ENCODE data around the gene SRGAP1.
A peak's percentile ranks its signal among the peaks of the same experiment; 100 is the strongest.
"Not testable (repeated sequence)": the region's sequence is repeated elsewhere in the genome, so short reads cannot be mapped to it uniquely, and the experiment has no call there.

The SRGAP1 gene

GRCh38 chr12:64166606-64167005 is 322.1 kb downstream of the SRGAP1 start:
- not testable (repeated sequence) for DNase-seq (ENCODE audit: low read depth in 2 of 2)

GRCh38 chr12:64167041-64167440 is 322.5 kb downstream of the SRGAP1 start:
- not testable (repeated sequence) for DNase-seq (ENCODE audit: low read depth in 2 of 2)

DNA sequence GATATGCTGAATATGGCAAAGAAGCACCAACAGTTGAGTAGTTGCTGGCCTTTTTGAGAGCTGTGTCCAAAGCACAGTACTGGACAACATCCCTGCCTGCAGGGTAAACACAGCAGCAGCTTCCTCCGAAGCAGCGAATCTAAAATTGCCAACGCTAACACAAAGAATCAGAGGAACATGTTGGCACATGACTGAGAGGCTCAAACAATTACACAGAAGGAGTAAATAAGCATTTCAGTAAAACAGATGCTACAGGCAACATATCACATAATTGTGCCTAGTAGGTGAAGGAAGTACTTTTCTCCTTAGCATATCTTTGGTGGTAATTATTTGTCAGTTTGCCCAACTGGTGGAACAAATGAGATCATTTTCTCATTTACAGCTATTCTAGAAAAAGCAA is 325.5 kb downstream of the SRGAP1 start:
- DNase-seq (ENCODE audit: low read depth in 2 of 2): no peak

GRCh38 chr12:64170730-64171129 is 326.2 kb downstream of the SRGAP1 start:
- DNase-seq (ENCODE audit: low read depth in 2 of 2): no peak

GRCh38 chr12:64171715-64172114 is 327.2 kb downstream of the SRGAP1 start:
- DNase-seq (ENCODE audit: low read depth in 2 of 2): no peak

GRCh38 chr12:64172143-64172970 is 327.9 kb downstream of the SRGAP1 start:
- DNase-seq (ENCODE audit: low read depth in 2 of 2): no peak

DNA sequence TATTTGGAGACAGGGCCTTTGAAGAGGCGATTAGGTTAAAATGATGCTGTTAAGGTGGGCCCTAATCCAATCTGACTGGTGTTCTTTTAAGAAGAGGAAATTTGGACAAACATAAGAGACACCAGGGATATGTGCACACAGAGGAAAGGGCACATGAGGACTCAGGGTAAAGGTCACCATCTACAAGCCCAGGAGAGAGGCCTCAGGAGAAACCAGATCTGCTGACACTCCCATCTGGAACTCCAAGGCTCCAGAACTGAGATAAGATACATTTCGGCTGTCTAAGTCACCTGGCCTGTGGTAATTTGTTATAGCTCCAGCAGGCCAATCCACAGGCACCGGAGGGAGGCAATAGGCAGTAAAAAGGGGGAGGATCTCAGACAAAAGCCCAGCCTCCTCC is 329.0 kb downstream of the SRGAP1 start:
- no peak for DNase-seq (ENCODE audit: low read depth in 2 of 2)

GRCh38 chr12:64175254-64175945 is 330.9 kb downstream of the SRGAP1 start:
- no peak for DNase-seq (ENCODE audit: low read depth in 2 of 2)

DNA sequence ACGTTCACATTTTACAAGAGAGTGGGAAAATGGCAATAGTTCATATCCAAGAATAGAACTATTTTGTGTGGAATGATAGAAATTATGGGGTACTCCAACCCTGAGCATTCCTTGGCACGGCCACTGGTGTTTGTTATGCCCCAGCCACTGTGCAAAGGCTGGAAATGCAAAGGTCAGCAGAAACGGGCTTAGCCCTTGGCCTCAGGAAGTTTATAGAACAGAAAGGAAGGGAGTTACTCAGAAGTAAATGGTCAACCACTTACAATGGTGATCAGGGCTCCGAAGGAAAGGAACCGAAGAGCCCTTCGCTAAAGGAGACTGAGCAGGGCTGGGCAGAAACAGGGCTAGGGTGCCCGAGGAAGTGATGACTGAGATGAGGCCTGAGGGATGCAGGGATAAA is 332.5 kb downstream of the SRGAP1 start:
- DNase-seq (ENCODE audit: low read depth in 2 of 2): no peak

- no peak for DNase-seq (ENCODE audit: low read depth in 2 of 2)
These were observed 333.6 kb downstream of the SRGAP1 start for GRCh38 chr12:64178122-64178521.

DNA sequence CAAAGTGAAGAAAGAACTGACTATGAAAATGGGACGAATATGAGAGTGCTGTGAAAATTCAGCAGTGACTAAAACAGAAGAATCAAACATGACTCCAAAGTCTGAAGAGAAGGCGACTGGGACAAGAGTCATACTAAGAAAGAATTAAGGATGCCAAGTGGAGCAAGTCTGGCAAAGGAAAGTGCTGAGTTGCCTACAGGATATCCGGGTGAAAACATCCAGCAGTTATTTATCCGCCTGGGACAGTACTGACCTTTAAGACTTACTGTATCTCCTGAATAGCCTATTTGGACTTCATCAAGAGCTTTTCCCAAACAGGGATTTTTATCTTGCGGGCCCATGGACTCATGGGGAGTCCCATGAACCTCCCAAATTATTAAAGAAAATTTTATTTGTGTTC is 336.5 kb downstream of the SRGAP1 start:
- DNase-seq (ENCODE audit: low read depth in 2 of 2): no peak

DNA sequence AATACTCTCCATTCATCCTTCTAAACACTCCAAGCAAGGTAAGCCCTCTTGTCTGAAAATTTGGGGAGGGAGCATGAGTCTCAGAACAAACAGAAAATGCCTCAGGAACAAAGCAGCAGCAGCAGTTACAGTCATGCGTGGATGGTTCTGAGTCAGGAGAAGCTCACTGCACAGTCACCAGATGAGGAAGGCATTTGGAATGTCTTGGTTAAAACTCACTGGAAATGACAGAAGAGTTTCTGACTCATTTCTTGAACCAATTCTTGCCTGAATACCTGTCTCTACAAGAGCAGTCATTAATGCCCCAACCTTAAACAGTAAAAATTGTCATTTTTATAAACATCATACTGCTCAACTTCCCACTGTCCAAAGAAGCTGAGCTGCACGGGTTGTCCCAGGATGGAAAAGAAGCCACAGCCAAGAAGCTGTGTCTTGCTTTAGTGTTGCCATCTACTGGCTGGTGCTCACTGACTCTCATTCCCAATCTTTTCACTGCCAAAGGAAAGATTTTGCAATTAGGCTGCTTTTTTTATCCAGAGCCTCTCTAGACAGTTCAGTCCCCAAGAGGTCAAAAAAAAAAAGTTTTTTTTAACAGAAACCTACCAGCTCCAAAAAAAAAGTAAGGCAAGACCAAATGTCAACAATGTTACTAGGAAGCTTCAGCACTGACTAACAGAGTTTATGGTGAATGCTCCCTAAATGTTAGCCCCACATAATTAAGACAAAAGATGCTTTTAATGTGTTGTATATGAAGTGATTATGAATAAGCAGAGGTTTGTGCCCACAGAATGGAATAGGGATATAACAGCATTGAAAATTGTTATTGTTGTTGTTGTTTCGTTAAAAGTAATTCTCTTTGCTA is 337.2 kb downstream of the SRGAP1 start:
- peak in 1 of 2 donors; percentile 0 for DNase-seq (ENCODE audit: low read depth in 2 of 2)

DNA sequence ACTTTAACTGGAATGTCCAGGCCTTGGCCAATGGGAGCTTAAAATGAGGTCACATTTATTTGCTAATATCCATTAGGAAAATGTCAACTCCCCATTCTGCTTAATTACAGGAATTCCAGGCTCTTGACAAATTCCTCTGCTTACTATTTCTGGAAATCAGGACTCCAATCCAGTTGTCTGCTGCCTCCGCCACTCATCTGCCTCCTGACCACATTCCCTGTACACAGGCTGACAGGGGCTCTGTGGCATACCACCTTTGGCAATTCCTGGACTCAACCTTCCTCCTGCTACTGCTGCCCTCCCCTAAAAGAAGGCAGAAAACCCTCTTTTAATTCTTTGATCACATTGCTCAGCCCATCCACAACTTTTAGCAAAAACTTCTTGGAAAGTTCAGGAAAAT is 339.7 kb downstream of the SRGAP1 start:
- DNase-seq (ENCODE audit: low read depth in 2 of 2): no peak

- peak in 1 of 2 donors; percentile 7 for DNase-seq (ENCODE audit: low read depth in 2 of 2)
These were observed 342.3 kb downstream of the SRGAP1 start for GRCh38 chr12:64186789-64187188.

- no peak for DNase-seq (ENCODE audit: low read depth in 2 of 2)
These were observed 342.9 kb downstream of the SRGAP1 start for GRCh38 chr12:64187370-64187769.

- DNase-seq (ENCODE audit: low read depth in 2 of 2): no peak
These were observed 343.3 kb downstream of the SRGAP1 start for GRCh38 chr12:64187794-64188193.

DNA sequence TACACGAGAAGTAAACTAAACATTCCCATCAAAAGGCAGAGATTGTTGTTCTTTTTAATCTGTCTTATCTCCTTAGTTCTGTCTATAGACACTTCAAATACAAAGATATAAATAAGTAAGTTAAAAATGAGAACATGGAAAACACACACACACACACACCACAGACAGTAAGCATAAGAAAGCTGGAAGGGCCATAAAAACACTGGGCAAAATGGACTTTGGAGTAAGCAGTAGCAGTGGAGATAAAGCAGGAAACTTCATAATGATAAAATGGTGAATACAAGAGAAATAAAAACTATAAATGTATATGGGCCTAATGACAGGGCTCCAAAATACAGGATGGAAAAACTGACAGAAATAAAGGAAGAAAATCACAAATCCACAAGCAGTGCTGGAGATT is 345.0 kb downstream of the SRGAP1 start:
- DNase-seq (ENCODE audit: low read depth in 2 of 2): no peak

DNA sequence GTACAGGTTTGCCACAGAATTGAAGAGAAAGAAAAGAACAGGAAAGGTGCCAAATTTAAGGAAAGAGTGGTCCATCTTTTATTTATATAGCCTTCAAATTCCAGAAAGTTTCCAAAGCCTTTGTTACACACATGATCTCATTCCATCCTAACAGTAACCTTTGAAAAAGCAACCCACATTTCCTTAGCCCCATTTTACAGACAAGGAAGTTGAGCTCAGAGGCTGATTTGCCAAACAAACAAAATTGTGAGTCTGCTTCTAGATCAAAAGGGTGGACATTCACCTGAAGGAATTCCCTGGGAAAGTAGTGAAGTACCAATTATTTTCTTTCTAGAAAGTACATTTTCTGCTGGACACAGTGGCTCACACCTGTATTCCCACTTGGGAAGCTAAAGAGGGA is 345.6 kb downstream of the SRGAP1 start:
- no peak for DNase-seq (ENCODE audit: low read depth in 2 of 2)

DNA sequence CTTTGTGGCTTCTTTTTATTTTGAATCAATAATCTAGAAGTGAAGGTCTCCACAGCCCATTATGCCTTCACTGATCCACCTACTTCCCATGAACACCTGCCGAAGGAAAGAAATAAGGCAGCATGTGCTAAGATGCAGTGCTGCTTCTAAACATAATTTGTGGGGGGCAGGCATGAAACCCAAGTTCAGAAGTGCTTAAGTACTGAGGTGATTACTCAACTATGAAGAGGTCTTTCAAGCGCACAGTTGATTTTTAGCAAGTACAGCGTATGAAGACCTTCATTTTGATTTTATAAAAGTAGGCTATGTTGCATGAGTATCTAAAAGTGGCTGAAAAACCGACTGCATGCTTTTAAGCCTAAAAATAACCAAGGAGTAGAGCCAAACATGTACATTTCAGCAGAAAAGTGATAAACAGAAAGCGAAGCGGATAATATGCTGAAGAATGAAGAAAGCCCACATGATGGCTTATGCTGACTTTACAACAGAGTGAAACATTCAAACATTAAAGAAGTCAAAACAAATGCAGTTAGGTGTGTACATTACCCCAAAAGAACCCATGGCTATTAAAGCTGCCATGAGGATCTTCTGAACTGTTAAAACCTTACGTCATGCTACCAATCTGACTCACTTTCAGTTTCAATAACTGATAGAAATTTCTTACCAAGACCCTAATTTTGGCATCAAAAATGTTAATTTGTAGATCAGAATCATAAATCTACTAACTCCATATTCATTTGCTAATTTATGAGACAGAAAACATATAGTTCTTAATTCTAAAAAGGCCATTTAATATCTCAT is 348.3 kb downstream of the SRGAP1 start:
- no peak for DNase-seq (ENCODE audit: low read depth in 2 of 2)

DNA sequence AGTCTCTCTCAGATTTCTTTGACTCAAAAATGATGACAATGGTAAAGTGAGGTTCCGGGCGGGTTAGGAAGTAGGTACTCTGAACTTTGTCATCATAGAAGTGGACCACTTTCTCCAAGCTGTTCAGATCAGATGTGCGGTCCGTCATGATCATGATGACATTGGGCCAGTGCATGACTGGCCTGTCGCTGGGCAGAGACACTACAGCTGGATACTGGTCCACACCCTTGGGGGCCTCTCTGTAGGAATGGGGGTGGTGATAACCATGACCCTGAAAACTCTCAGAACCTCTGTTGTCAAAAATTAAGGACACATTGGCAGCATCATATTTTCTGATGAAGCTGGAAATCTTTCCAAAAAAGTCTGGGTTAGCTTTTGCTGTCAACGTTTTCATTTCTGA is 349.4 kb downstream of the SRGAP1 start:
- DNase-seq (ENCODE audit: low read depth in 2 of 2): no peak

DNA sequence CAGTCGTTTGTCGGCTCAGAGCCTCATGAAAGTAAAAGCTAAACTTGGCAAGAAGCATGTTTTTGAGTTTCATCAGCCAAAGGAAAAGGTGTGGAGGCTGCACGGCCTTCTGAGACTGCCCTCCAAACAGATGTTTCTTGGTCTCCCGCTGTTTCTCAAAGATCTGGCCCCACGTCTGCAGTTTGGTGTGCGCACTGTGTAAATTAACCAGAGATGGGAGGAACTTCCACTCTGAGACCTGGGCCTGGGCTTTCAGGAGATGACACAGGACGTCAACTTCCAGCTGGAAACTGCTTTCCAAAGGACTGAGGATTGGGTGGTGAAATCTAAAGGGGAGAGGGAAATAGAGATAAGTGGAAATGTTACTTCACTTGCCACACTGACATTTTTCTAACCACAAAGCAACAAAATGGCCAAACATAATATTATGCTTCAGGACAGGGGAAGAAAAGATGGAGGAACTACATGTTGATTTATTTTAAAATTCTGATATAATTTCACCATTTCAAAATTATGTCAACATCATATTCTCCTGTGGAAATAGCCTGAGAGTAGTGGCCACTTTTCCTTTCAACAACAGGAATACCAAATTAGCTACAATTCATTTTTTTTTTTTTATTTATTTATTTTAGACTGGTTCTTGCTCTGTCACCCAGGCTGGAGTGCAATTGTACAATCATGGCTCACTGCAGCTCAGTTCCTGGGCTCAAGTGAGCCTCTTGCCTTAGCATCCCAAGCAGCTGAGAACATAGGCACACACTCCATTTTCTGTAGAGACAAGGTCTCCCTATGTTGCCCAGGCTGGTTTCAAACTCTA is 350.0 kb downstream of the SRGAP1 start:
- no peak for DNase-seq (ENCODE audit: low read depth in 2 of 2)

Measured in stimulated activated CD4-positive, alpha-beta T cell treated with anti-CD3 and anti-CD28 coated beads, Interleukin-4, amount 100 ng/mL, for 48 hours (primary cell).